WTC11 (cell line): ENCODE data around the gene B3GALT5. TPM values are rescaled to one million over a fixed set of nuclear protein-coding genes. Genes with fewer than 3 reads are reported as not detected.
A peak's percentile ranks its signal among the peaks of the same experiment; 100 is the strongest.

ENCODE experiments used
- ATAC-seq: fragments of 200-7000 bp; cut with Tn5 transposase; 2 replicates; pipeline ENCODE4 v1.10.0; 2021; ENCODE audit warnings: mild to moderate bottlenecking, moderate library complexity
- CTCF ChIA-PET: fragments of 300-600 bp; sonication (Branson Sonifier 250); formaldehyde crosslinking; loops from one replicate; lab custom pipeline; 2021; ENCODE audit warnings: antibody characterized with exemption; lab: Charles Lee
- POLR2A ChIA-PET: fragments of 350-600 bp; sonication (Branson Sonifier 250); formaldehyde crosslinking; loops from one replicate; lab custom pipeline; 2021; ENCODE audit warnings: antibody characterized with exemption; lab: Charles Lee
- DNase-seq: peaks from one replicate; pipeline ENCODE4 v3.0.0; 2021; ENCODE audit warnings: low spot score
- H3K27ac Mint-ChIP-seq: 2 replicates; pipeline ENCODE4 v1.8.0; 2021; ENCODE audit warnings: mixed read lengths
- H3K27me3 Mint-ChIP-seq: 2 replicates; pipeline ENCODE4 v1.8.0; 2021; ENCODE audit warnings: low read depth, mild to moderate bottlenecking, moderate library complexity, mixed read lengths
- H3K36me3 Mint-ChIP-seq: 2 replicates; pipeline ENCODE4 v1.8.0; 2021; ENCODE audit warnings: mixed read lengths
- H3K4me1 Mint-ChIP-seq: 2 replicates; pipeline ENCODE4 v1.8.0; 2022; ENCODE audit warnings: mixed read lengths
- H3K4me3 Mint-ChIP-seq: 2 replicates; pipeline ENCODE4 v1.8.0; 2021; ENCODE audit warnings: mild to moderate bottlenecking, moderate library complexity, mixed read lengths
- H3K9me3 Mint-ChIP-seq: 2 replicates; pipeline ENCODE4 v1.8.0; 2021; ENCODE audit warnings: mixed read lengths
- ATF1 ChIP-seq: sonication (generic); formaldehyde crosslinking; IDR thresholded peaks from 2 replicates; pipeline ENCODE4 v1.8.1; 2023; ENCODE audit warnings: mild to moderate bottlenecking, moderate library complexity, missing genetic modification reagents
- CBFB ChIP-seq: sonication (generic); formaldehyde crosslinking; IDR thresholded peaks from 2 replicates; pipeline ENCODE4 v1.8.1; 2022; ENCODE audit warnings: mild to moderate bottlenecking, low read depth, missing genetic modification reagents
- CREM ChIP-seq: sonication (generic); formaldehyde crosslinking; IDR thresholded peaks from 2 replicates; pipeline ENCODE4 v1.8.1; 2022; ENCODE audit warnings: mild to moderate bottlenecking, missing genetic modification reagents, moderate library complexity
- ERG ChIP-seq: fragments of 250-450 bp; sonication (Bioruptor Pico); IDR thresholded peaks from 2 replicates; pipeline ENCODE4 v1.8.0; 2021; ENCODE audit warnings: mild to moderate bottlenecking
- FOXJ3 ChIP-seq: sonication (generic); formaldehyde crosslinking; IDR thresholded peaks from 2 replicates; pipeline ENCODE4 v1.9.0; 2021; ENCODE audit warnings: missing genetic modification reagents, mild to moderate bottlenecking, borderline replicate concordance
- FOXP1 ChIP-seq: sonication (generic); formaldehyde crosslinking; IDR thresholded peaks from 2 replicates; pipeline ENCODE4 v1.8.0; 2022; ENCODE audit warnings: missing genetic modification reagents, mild to moderate bottlenecking, moderate library complexity, borderline replicate concordance
- GABPB1 ChIP-seq: sonication (generic); formaldehyde crosslinking; IDR thresholded peaks from 2 replicates; pipeline ENCODE4 v1.8.1; 2023; ENCODE audit warnings: mild to moderate bottlenecking, missing genetic modification reagents
- HMGA2 ChIP-seq: fragments of 250-450 bp; sonication (Bioruptor Pico); IDR thresholded peaks from 2 replicates; pipeline ENCODE4 v1.4.0; 2021; ENCODE audit warnings: mild to moderate bottlenecking, moderate library complexity
- NFYB ChIP-seq: sonication (generic); formaldehyde crosslinking; conservative IDR thresholded peaks from 2 replicates; pipeline ENCODE4 v1.8.0; 2022; ENCODE audit warnings: low read depth, missing genetic modification reagents
- NR1H2 ChIP-seq: sonication (generic); formaldehyde crosslinking; IDR thresholded peaks from 2 replicates; pipeline ENCODE4 v1.9.0; 2021; ENCODE audit warnings: mild to moderate bottlenecking, moderate library complexity, missing genetic modification reagents
- ZBTB21 ChIP-seq: sonication (generic); formaldehyde crosslinking; IDR thresholded peaks from 2 replicates; pipeline ENCODE4 v1.8.1; 2023; ENCODE audit warnings: mild to moderate bottlenecking, missing genetic modification reagents, borderline replicate concordance
- ZNF121 ChIP-seq: sonication (generic); formaldehyde crosslinking; IDR thresholded peaks from 2 replicates; pipeline ENCODE4 v1.8.0; 2023; ENCODE audit warnings: missing genetic modification reagents
- ZNF317 ChIP-seq: sonication (generic); formaldehyde crosslinking; IDR thresholded peaks from 2 replicates; pipeline ENCODE4 v1.8.1; 2023; ENCODE audit warnings: low read depth, mild to moderate bottlenecking, moderate library complexity, missing genetic modification reagents, borderline replicate concordance
- ZNF532 ChIP-seq: fragments of 250-450 bp; sonication (Bioruptor Pico); IDR thresholded peaks from 2 replicates; pipeline ENCODE4 v1.9.0; 2021; ENCODE audit warnings: mild to moderate bottlenecking, borderline replicate concordance
- total RNA-seq: library from RNA; stranded (reverse); gene quantifications from 3 replicates; pipeline ENCODE4 v1.2.3, GENCODE V29; 2021
- TF ChIP-seq, protein P1 (sequence below): sonication (generic); formaldehyde crosslinking; IDR thresholded peaks from 2 replicates; pipeline ENCODE4 v1.8.0; 2022; ENCODE audit warnings: mild to moderate bottlenecking, missing genetic modification reagents
- TF ChIP-seq, protein P2 (sequence below): fragments of 250-450 bp; sonication (Bioruptor Pico); IDR thresholded peaks from 2 replicates; pipeline ENCODE4 v1.9.0; 2021; ENCODE audit warnings: moderate library complexity, mild to moderate bottlenecking, inconsistent platforms, borderline replicate concordance
- TF ChIP-seq, protein P3 (sequence below): fragments of 250-450 bp; sonication (Bioruptor Pico); conservative IDR thresholded peaks from 2 replicates; pipeline ENCODE4 v1.9.0; 2021; ENCODE audit warnings: mild to moderate bottlenecking
- TF ChIP-seq, protein P4 (sequence below): sonication (generic); formaldehyde crosslinking; conservative IDR thresholded peaks from 2 replicates; pipeline ENCODE4 v1.8.1; 2022; ENCODE audit warnings: mild to moderate bottlenecking, missing genetic modification reagents
- TF ChIP-seq, protein P5 (sequence below): sonication (generic); formaldehyde crosslinking; IDR thresholded peaks from 2 replicates; pipeline ENCODE4 v1.8.0; 2022; ENCODE audit warnings: mild to moderate bottlenecking, missing genetic modification reagents

B3GALT5 gene
- total RNA-seq, 1 experiment from 2014 or later = 25.8 TPM

DNA sequence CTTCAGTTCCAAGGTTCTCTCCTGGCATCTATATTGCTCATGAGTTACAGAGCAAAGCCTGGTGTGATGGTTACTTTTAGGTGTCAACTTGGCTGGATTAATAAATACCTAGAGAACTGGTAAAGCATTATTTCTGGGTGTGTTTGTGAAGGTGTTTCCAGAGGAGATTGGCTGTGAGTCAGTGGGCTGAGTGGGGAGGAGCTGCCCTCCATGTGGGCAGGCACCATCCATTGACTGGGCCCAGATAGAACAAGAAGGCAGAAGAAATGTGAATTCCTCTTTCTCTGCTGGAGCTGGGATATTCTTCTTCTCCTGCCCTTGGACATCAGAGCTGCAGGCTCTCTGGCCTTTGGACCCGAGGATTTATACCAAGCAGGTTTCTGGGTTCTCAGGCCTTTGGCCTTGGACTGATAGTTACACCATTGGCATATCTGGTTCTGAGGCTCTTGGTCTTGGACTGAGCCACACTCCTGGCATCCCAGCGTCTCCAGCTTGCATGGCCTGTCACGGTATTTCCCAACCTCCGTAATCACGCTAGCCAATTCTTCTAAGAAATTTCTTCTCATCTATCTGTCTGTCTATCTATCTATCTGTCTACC lies 44.5 kb downstream of the B3GALT5 start:
- no peak for TF ChIP-seq CREM
- TF ChIP-seq, protein P1, sequence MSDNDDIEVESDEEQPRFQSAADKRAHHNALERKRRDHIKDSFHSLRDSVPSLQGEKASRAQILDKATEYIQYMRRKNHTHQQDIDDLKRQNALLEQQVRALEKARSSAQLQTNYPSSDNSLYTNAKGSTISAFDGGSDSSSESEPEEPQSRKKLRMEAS (CRISPR knock-in tag) = no peak
- TF ChIP-seq, protein P2, sequence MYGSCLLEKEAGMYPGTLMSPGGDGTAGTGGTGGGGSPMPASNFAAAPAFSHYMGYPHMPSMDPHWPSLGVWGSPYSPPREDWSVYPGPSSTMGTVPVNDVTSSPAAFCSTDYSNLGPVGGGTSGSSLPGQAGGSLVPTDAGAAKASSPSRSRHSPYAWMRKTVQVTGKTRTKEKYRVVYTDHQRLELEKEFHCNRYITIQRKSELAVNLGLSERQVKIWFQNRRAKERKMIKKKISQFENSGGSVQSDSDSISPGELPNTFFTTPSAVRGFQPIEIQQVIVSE (CRISPR knock-in tag) = no peak
- no peak for TF ChIP-seq ZNF121 (CRISPR knock-in tag)
- no peak for TF ChIP-seq ATF1
- no peak for TF ChIP-seq FOXJ3 (CRISPR knock-in tag)
- no peak for TF ChIP-seq ZBTB21 (CRISPR knock-in tag)
- TF ChIP-seq, protein P3, sequence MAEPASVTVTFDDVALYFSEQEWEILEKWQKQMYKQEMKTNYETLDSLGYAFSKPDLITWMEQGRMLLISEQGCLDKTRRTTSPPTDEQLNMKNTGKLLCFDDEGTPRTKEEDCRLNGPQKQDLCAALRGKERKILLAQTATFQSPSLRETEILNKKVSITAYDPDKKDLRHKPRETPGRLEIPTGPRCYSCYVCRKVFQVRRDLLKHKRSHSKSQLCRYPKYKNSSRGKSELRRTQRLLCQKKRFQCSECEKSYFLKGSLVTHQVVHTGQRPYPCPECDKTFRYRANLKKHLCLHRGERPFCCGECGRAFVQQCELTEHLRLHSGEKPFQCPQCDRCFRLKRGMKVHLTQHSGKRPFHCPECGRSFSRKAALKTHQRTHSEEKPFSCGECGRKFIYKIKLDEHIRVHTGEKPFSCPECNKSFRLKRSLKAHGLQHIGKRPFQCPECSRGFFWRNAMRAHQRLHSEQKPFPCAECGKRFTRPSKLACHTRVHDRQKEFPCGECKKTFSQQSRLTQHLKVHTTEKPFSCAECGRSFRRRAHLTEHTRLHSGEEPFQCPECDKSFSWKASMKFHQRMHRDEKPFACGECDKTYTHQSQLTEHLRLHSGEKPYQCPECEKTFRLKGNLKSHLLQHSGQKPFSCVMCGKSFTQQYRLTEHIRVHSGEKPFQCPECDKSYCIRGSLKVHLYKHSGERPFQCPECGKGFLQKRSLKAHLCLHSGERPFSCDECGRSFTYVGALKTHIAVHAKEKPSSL (CRISPR knock-in tag) = no peak
- no peak for TF ChIP-seq ZNF317
- TF ChIP-seq GABPB1 (CRISPR knock-in tag) = no peak
- TF ChIP-seq, protein P4, sequence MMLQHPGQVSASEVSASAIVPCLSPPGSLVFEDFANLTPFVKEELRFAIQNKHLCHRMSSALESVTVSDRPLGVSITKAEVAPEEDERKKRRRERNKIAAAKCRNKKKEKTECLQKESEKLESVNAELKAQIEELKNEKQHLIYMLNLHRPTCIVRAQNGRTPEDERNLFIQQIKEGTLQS (CRISPR knock-in tag) = no peak
- no peak for TF ChIP-seq ZNF532
- TF ChIP-seq, all 79 proteins: peak for 0
- Mint-ChIP-seq H3K9me3 (peaks cover 5% of the 10 kb centered on the region), H3K4me1 (peaks cover 16% of the 10 kb centered on the region), H3K27me3 (no peaks in the 10 kb centered on the region), H3K36me3 (peaks cover 77% of the 10 kb centered on the region), H3K27ac (peak overlapping the region; percentile 3; the same call in 1 of the 2 replicates), H3K4me3 (no peak overlapping the region)
- CTCF ChIA-PET = interaction anchor here (1.2 kb wide), 1 partner anchor 16 kb away, joined by 3 read pairs; no protein-coding TSS in a partner anchor
- POLR2A ChIA-PET = no interaction called here
- DNase-seq (no peak), ATAC-seq (no peak)

DNA sequence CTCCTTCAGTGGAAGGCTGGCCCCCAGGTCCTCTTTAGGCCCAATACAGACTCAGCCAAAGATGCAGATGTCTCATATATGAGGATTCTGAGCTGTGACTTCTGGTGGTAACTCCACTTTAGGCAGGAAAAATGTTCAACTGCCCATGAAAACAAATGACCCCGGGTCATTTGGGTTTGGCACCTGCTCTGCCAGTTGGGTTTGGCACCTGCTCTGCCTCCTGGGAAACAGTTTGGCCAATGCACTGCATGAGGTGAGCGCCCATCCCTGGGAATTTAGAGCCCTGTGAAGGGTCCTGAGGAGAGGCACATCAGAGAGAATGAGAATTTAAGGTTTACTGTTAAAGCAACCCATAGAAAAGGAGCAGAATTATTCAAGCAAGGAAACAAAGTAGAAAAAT lies 45.3 kb downstream of the B3GALT5 start:
- Mint-ChIP-seq H3K4me3 (no peak overlapping the region), H3K27me3 (no peaks in the 10 kb centered on the region), H3K9me3 (peaks cover 3% of the 10 kb centered on the region), H3K4me1 (peaks cover 19% of the 10 kb centered on the region), H3K27ac (peak overlapping the region; percentile 87), H3K36me3 (peaks cover 78% of the 10 kb centered on the region)
- CTCF ChIA-PET = interaction anchor here (1.2 kb wide), 1 partner anchor 17 kb away, joined by 3 read pairs; no protein-coding TSS in a partner anchor
- TF ChIP-seq, protein P5, sequence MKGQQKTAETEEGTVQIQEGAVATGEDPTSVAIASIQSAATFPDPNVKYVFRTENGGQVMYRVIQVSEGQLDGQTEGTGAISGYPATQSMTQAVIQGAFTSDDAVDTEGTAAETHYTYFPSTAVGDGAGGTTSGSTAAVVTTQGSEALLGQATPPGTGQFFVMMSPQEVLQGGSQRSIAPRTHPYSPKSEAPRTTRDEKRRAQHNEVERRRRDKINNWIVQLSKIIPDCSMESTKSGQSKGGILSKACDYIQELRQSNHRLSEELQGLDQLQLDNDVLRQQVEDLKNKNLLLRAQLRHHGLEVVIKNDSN (CRISPR knock-in tag) = no peak
- no peak for TF ChIP-seq CBFB (CRISPR knock-in tag)
- no peak for TF ChIP-seq ZBTB21 (CRISPR knock-in tag)
- TF ChIP-seq NFYB (CRISPR knock-in tag) = no peak
- TF ChIP-seq FOXP1 (CRISPR knock-in tag) = no peak
- TF ChIP-seq NR1H2 (CRISPR knock-in tag) = no peak
- no peak for TF ChIP-seq HMGA2
- TF ChIP-seq ERG (CRISPR knock-in tag) = no peak
- no peak for DNase-seq
- POLR2A ChIA-PET = no interaction called here
- ATAC-seq = no peak
